ENCODE results near the gene PPIL4.

The PPIL4 gene

DNA sequence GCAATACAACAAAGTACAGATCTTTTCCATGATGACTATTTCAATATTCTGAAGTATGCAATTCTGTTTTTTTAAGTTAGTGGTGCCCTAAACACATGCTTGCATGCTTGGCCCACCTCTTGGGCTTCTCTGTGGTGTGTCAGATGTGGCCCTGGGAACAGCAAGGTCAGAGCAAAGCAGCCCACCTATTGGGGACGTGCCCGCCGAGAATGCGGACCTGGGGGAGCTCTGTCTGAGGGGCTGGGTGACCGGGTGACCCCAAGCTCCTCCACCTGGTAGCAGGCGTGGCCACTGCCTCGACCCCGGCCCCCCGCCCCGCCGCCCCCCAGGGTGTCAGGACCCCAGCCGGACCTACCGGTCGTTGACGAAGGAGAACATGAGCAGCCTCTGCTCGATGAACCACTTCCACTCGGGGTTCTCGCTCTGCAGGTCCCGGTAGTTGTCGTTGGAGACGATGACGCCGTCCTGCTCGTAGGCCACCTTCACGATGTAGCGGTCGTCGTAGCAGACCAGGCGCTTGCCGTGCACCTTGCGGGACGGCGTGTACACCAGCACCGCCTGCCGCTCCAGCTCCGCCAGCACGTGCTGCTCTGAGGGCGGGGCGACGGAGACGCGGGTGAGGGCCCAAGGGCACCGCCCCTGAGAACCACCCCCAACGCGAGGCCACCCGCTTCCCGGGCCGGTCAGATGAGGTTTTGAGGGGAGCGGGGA, 89.4 kb downstream of the PPIL4 start:
- DNase-seq, result no peak

GRCh38 chr6:149455031-149455732, 90.7 kb downstream of the PPIL4 start:
- no peak for DNase-seq

Data from midbrain (tissue), 1 donor.